Measurements from ENCODE around the gene POLR2F.
A peak's percentile ranks its signal among the peaks of the same experiment; 100 is the strongest.

Gene POLR2F

DNA sequence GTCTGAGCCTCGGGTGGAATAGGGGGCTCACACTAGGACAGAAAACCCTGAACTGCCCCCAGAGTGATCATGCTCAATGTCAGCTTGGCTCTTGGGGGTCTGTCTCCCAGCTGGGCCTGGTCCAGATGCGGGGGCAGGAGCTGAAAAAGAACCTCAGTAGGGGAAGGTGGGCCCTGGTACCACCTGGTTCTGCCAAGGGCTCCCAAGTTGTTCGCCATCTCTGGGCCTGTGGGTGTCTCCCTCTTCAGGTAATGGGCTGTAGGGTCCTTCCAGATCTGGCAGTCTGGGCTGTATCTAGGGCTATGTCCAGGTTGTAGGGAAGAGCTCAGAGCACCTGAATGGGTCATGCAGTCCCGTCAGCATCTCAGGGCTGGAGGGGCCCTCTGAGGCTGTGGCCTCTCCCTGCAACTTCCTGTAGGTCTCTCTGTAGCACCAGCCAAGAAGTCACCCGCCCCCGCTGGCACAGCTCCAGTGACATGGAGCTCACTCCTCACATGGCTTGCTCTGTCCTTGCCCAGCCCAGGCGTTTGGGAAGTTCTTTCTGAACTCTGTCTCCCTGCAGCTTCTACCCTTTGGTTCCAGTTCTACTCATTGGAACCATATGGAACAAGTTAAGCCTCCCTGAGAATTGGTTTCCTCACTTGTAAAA is 63.9 kb downstream of the POLR2F start:
- no peak for DNase-seq (ENCODE audit: low spot score)
- Histone ChIP-seq H3K4me3 (ENCODE audit: severe bottlenecking) (no peak overlapping the region), H3K4me1 (ENCODE audit: insufficient read depth, poor library complexity, severe bottlenecking) (no peaks in the 10 kb centered on the region), H3K27me3 (ENCODE audit: insufficient read depth, poor library complexity, severe bottlenecking) (no peaks in the 10 kb centered on the region), H3K9me3 (ENCODE audit: severe bottlenecking) (no peaks in the 10 kb centered on the region), H3K36me3 (ENCODE audit: low read depth) (no peaks in the 10 kb centered on the region), H3K27ac (ENCODE audit: poor library complexity, severe bottlenecking) (no peak overlapping the region)
- 0 out of 3 replicates have a peak, but pooled peaks have one; percentile 41 for ATAC-seq (ENCODE audit: low read depth)
- TF ChIP-seq, protein P1, sequence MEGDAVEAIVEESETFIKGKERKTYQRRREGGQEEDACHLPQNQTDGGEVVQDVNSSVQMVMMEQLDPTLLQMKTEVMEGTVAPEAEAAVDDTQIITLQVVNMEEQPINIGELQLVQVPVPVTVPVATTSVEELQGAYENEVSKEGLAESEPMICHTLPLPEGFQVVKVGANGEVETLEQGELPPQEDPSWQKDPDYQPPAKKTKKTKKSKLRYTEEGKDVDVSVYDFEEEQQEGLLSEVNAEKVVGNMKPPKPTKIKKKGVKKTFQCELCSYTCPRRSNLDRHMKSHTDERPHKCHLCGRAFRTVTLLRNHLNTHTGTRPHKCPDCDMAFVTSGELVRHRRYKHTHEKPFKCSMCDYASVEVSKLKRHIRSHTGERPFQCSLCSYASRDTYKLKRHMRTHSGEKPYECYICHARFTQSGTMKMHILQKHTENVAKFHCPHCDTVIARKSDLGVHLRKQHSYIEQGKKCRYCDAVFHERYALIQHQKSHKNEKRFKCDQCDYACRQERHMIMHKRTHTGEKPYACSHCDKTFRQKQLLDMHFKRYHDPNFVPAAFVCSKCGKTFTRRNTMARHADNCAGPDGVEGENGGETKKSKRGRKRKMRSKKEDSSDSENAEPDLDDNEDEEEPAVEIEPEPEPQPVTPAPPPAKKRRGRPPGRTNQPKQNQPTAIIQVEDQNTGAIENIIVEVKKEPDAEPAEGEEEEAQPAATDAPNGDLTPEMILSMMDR (IDR thresholded peaks at IDR 0.05; ENCODE audit: poor library complexity, severe bottlenecking), result no peak

DNA sequence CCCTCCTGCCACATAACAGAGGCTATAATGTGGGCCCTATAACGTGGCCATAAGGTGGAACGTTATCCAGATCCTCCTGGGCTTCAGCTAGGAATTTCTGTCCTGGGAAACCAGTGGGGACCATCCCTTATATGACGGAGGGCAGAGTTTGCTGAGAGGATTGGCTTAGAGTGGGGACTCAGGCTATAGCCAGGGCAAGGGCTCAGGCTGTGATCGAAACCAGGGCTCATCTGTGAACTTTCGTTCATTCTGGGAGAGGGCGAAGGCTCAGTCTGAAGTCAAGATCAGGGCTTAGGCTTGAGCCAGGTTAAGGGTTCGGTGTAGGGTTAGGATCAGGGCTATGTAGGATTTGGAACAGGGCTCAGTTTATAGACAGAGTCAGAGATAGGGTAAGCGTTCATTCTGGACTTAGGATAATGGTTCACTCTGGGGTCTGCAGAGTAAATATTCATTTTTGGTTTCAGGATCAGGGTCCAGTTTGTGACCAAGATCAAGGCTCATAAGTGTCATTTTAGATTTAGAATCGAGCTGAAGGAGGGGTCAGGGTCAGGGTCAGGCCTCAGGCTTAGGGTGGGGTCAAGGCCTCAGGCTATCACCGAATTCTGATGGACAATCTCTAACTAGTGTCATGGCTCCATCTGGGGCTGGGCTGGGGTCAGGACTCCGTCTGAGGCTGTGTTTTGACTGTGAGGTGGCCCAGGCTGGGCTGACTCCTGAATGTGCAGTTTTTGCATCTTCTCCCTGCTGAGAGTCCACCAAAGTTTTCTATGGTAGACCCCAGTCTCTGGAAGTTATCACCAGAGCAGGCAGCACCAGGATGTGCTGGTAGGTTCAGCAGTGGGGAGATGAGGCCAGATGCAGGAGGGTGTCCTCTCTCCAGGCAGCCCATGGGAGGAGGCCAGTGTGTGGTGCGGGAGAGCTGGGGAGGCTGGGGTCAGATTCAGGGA is 64.7 kb downstream of the POLR2F start:
- H3K36me3 ChIP-seq (ENCODE audit: low read depth), result no peaks in the 10 kb centered on the region
- H3K4me3 ChIP-seq (ENCODE audit: severe bottlenecking), result no peak overlapping the region
- DNase-seq (ENCODE audit: low spot score), result no peak
- no peak overlapping the region for H3K27ac ChIP-seq (ENCODE audit: poor library complexity, severe bottlenecking)
- TF ChIP-seq, protein P1 (IDR thresholded peaks at IDR 0.05; ENCODE audit: poor library complexity, severe bottlenecking), result no peak
- H3K9me3 ChIP-seq (ENCODE audit: severe bottlenecking), result no peaks in the 10 kb centered on the region
- H3K4me1 ChIP-seq (ENCODE audit: insufficient read depth, poor library complexity, severe bottlenecking), result no peaks in the 10 kb centered on the region
- ATAC-seq (ENCODE audit: low read depth), result no peak
- no peaks in the 10 kb centered on the region for H3K27me3 ChIP-seq (ENCODE audit: insufficient read depth, poor library complexity, severe bottlenecking)

All from RWPE2 (cell line).